ENCODE data around the gene CYFIP1.

CYFIP1 gene

GRCh38 chr15:22968366-22968765, 11.8 kb downstream of the CYFIP1 start:
- no peak overlapping the region for H2BK120ac ChIP-seq (ENCODE audit: insufficient read depth, low read length, poor library complexity)
- H2AK5ac ChIP-seq (ENCODE audit: low read length): no peak overlapping the region
- H3K23ac ChIP-seq (ENCODE audit: low read length): no peak overlapping the region
- no peak overlapping the region for H4K91ac ChIP-seq (ENCODE audit: low read depth, low read length)
- DNase-seq: no peak
- no peak overlapping the region for H3K27ac ChIP-seq (ENCODE audit: low read depth, low read length)
- H4K12ac ChIP-seq (ENCODE audit: low read depth, low read length): no peak overlapping the region
- H2BK5ac ChIP-seq (ENCODE audit: low read depth, low read length, poor library complexity): no peak overlapping the region
- peaks cover 7 to 10% of the 10 kb centered on the region in 2 experiments for H3K4me1 ChIP-seq (ENCODE audit: control insufficient read depth in 1 of 2, insufficient read depth in 2 of 2, low read length in 2 of 2)
- H2BK12ac ChIP-seq (ENCODE audit: low read length): no peak overlapping the region
- no peak overlapping the region for H2AFZ ChIP-seq (ENCODE audit: insufficient read depth, low read length, poor library complexity)
- peaks cover 0 to 3% of the 10 kb centered on the region in 2 experiments for H3K36me3 ChIP-seq (ENCODE audit: control insufficient read depth in 1 of 2, insufficient read depth in 2 of 2, low read length in 2 of 2)
- no peak overlapping the region for H3K9ac ChIP-seq (ENCODE audit: low read length)
- H3K4ac ChIP-seq (ENCODE audit: low read depth, low read length): peak overlapping the region; percentile 34
- H3K18ac ChIP-seq (ENCODE audit: low read length): no peak overlapping the region
- H3K9me3 ChIP-seq (ENCODE audit: insufficient read depth, low read depth, low read length): no peaks in the 10 kb centered on the region
- H3K79me2 ChIP-seq (ENCODE audit: control insufficient read depth, insufficient read depth, low read length, poor library complexity): peaks cover 9% of the 10 kb centered on the region
- H3K79me1 ChIP-seq (ENCODE audit: low read length): no peaks in the 10 kb centered on the region
- H3K14ac ChIP-seq (ENCODE audit: low read length): no peak overlapping the region
- H3K4me2 ChIP-seq (ENCODE audit: low read length): no peak overlapping the region
- H3K4me3 ChIP-seq (ENCODE audit: low read depth, low read length): no peak overlapping the region
- no CpG with 5 or more reads among the region's 5 CpGs for WGBS (ENCODE audit: extremely low coverage, insufficient coverage, insufficient read length)
- H3K27me3 ChIP-seq (ENCODE audit: insufficient read depth, low read length): no peaks in the 10 kb centered on the region
- H4K8ac ChIP-seq (ENCODE audit: low read depth, low read length): no peak overlapping the region

GRCh38 chr15:22967084-22967770, 12.9 kb downstream of the CYFIP1 start:
- Histone ChIP-seq H3K4ac (ENCODE audit: low read depth, low read length) (peak overlapping the region; percentile 22), H3K4me1 (ENCODE audit: control insufficient read depth in 1 of 2, insufficient read depth in 2 of 2, low read length in 2 of 2) (peaks cover 7 to 10% of the 10 kb centered on the region in 2 experiments), H3K27me3 (ENCODE audit: insufficient read depth, low read length) (no peaks in the 10 kb centered on the region), H3K9ac (ENCODE audit: low read length) (no peak overlapping the region), H4K8ac (ENCODE audit: low read depth, low read length) (no peak overlapping the region), H3K4me3 (ENCODE audit: low read depth, low read length) (no peak overlapping the region), H3K79me1 (ENCODE audit: low read length) (no peaks in the 10 kb centered on the region), H3K23ac (ENCODE audit: low read length) (no peak overlapping the region), H2AK5ac (ENCODE audit: low read length) (no peak overlapping the region), H2BK120ac (ENCODE audit: insufficient read depth, low read length, poor library complexity) (no peak overlapping the region), H2AFZ (ENCODE audit: insufficient read depth, low read length, poor library complexity) (no peak overlapping the region), H2BK12ac (ENCODE audit: low read length) (no peak overlapping the region), H3K9me3 (ENCODE audit: insufficient read depth, low read depth, low read length) (no peaks in the 10 kb centered on the region), H3K79me2 (ENCODE audit: control insufficient read depth, insufficient read depth, low read length, poor library complexity) (peaks cover 9% of the 10 kb centered on the region), H3K18ac (ENCODE audit: low read length) (no peak overlapping the region), H3K36me3 (ENCODE audit: control insufficient read depth in 1 of 2, insufficient read depth in 2 of 2, low read length in 2 of 2) (peaks cover 0 to 3% of the 10 kb centered on the region in 2 experiments), H4K12ac (ENCODE audit: low read depth, low read length) (no peak overlapping the region), H2BK5ac (ENCODE audit: low read depth, low read length, poor library complexity) (no peak overlapping the region), H3K14ac (ENCODE audit: low read length) (no peak overlapping the region), H3K27ac (ENCODE audit: low read depth, low read length) (no peak overlapping the region), H4K91ac (ENCODE audit: low read depth, low read length) (no peak overlapping the region), H3K4me2 (ENCODE audit: low read length) (no peak overlapping the region)
- DNase-seq: no peak
- WGBS (ENCODE audit: extremely low coverage, insufficient coverage, insufficient read length): no CpG with 5 or more reads among the region's 15 CpGs

- Histone ChIP-seq H3K23ac (ENCODE audit: low read length) (no peak overlapping the region), H3K4me2 (ENCODE audit: low read length) (no peak overlapping the region), H3K4ac (ENCODE audit: low read depth, low read length) (no peak overlapping the region), H3K4me3 (ENCODE audit: low read depth, low read length) (no peak overlapping the region), H3K18ac (ENCODE audit: low read length) (no peak overlapping the region), H2BK12ac (ENCODE audit: low read length) (no peak overlapping the region), H4K91ac (ENCODE audit: low read depth, low read length) (no peak overlapping the region), H3K27me3 (ENCODE audit: insufficient read depth, low read length) (no peaks in the 10 kb centered on the region), H2BK120ac (ENCODE audit: insufficient read depth, low read length, poor library complexity) (no peak overlapping the region), H3K27ac (ENCODE audit: low read depth, low read length) (no peak overlapping the region), H3K9me3 (ENCODE audit: insufficient read depth, low read depth, low read length) (no peaks in the 10 kb centered on the region), H3K14ac (ENCODE audit: low read length) (no peak overlapping the region), H3K79me1 (ENCODE audit: low read length) (no peaks in the 10 kb centered on the region), H4K12ac (ENCODE audit: low read depth, low read length) (no peak overlapping the region), H4K8ac (ENCODE audit: low read depth, low read length) (no peak overlapping the region), H2AK5ac (ENCODE audit: low read length) (no peak overlapping the region), H2AFZ (ENCODE audit: insufficient read depth, low read length, poor library complexity) (no peak overlapping the region), H3K36me3 (ENCODE audit: control insufficient read depth in 1 of 2, insufficient read depth in 2 of 2, low read length in 2 of 2) (peaks cover 0 to 3% of the 10 kb centered on the region in 2 experiments), H3K79me2 (ENCODE audit: control insufficient read depth, insufficient read depth, low read length, poor library complexity) (peaks cover 9% of the 10 kb centered on the region), H3K4me1 (ENCODE audit: control insufficient read depth in 1 of 2, insufficient read depth in 2 of 2, low read length in 2 of 2) (peaks cover 7 to 11% of the 10 kb centered on the region in 2 experiments), H2BK5ac (ENCODE audit: low read depth, low read length, poor library complexity) (no peak overlapping the region), H3K9ac (ENCODE audit: low read length) (no peak overlapping the region)
- WGBS (ENCODE audit: extremely low coverage, insufficient coverage, insufficient read length): no CpG with 5 or more reads among the region's 20 CpGs
- DNase-seq: no peak
Observed at GRCh38 chr15:22966321-22967083, 13.7 kb downstream of the CYFIP1 start.

- Histone ChIP-seq H3K4ac (ENCODE audit: low read depth, low read length) (peak overlapping the region; percentile 71), H2AFZ (ENCODE audit: insufficient read depth, low read length, poor library complexity) (no peak overlapping the region), H3K23ac (ENCODE audit: low read length) (no peak overlapping the region), H3K27me3 (ENCODE audit: insufficient read depth, low read length) (no peaks in the 10 kb centered on the region), H2BK120ac (ENCODE audit: insufficient read depth, low read length, poor library complexity) (no peak overlapping the region), H2BK5ac (ENCODE audit: low read depth, low read length, poor library complexity) (no peak overlapping the region), H4K8ac (ENCODE audit: low read depth, low read length) (no peak overlapping the region), H3K27ac (ENCODE audit: low read depth, low read length) (no peak overlapping the region), H3K79me1 (ENCODE audit: low read length) (no peaks in the 10 kb centered on the region), H3K9ac (ENCODE audit: low read length) (no peak overlapping the region), H3K14ac (ENCODE audit: low read length) (no peak overlapping the region), H3K4me2 (ENCODE audit: low read length) (no peak overlapping the region), H4K91ac (ENCODE audit: low read depth, low read length) (no peak overlapping the region), H3K4me1 (ENCODE audit: control insufficient read depth in 1 of 2, insufficient read depth in 2 of 2, low read length in 2 of 2) (peaks cover 7 to 11% of the 10 kb centered on the region in 2 experiments), H3K79me2 (ENCODE audit: control insufficient read depth, insufficient read depth, low read length, poor library complexity) (peaks cover 9% of the 10 kb centered on the region), H2BK12ac (ENCODE audit: low read length) (no peak overlapping the region), H3K36me3 (ENCODE audit: control insufficient read depth in 1 of 2, insufficient read depth in 2 of 2, low read length in 2 of 2) (peaks cover 0 to 3% of the 10 kb centered on the region in 2 experiments), H3K9me3 (ENCODE audit: insufficient read depth, low read depth, low read length) (no peaks in the 10 kb centered on the region), H3K18ac (ENCODE audit: low read length) (no peak overlapping the region), H4K12ac (ENCODE audit: low read depth, low read length) (no peak overlapping the region), H2AK5ac (ENCODE audit: low read length) (no peak overlapping the region), H3K4me3 (ENCODE audit: low read depth, low read length) (no peak overlapping the region)
- WGBS (ENCODE audit: extremely low coverage, insufficient coverage, insufficient read length): no CpG with 5 or more reads among the region's 12 CpGs
- DNase-seq: no peak
Observed at GRCh38 chr15:22963641-22964040, 16.5 kb downstream of the CYFIP1 start.
